Measurements from ENCODE around the gene ZMIZ1. TPM values are rescaled to one million over a fixed set of nuclear protein-coding genes. Genes with fewer than 3 reads are reported as not detected.

The ZMIZ1 gene
- total RNA-seq, 5 donors from 2014 or later (not counting 1 experiment from before 2014, with no cell fraction given): 16.8 to 27.1 (median 21.2) TPM

DNA sequence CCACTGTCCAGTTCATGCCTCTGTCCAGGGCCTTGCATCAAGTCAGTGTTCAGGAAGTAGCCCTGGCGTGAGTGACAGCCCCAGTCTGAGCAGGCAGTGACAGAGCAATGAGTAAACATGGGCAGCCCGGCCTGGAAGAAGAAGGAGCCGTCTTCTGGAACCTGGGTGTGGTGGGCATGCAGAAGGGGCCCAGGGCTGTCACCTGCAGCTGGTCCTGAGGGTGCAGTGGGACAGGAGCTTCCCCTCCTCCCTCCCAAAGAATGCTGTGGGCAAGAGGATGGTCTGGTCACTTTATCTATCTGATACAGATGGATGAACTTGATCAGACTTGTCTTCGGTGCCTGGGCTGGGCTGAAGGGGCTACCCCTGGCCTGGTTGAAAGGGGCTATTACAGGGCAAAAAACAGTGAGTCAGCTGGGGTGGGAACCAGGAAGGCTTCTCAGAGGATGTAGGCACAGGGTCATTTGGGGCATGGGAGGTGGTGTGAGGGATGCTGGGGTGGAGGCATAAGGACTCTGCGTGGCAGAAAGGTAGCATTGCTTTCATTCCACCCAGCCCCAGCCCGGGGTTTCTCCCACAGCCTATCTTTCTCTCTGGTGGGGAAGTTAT lies 235.8 kb downstream of the ZMIZ1 start:
- WGBS (ENCODE audit: insufficient coverage): 87% methylated on average over 4 of the region's 6 CpGs
- Mint-ChIP-seq H3K36me3 (peaks cover 59% of the 10 kb centered on the region), H3K27me3 (no peaks in the 10 kb centered on the region), H3K4me3 (no peak overlapping the region), H3K27ac (no peak overlapping the region), H3K9me3 (no peaks in the 10 kb centered on the region), H3K4me1 (peaks cover 0 to 3% (median 0%) of the 10 kb centered on the region in 3 donors)
- H3K4me1 ChIP-seq (ENCODE audit: control insufficient read depth in 1 of 2, extremely low read depth in 1 of 2, insufficient read depth in 2 of 2, low read length in 2 of 2): no peaks in the 10 kb centered on the region
- ChIA-PET CTCF (no interaction called here), POLR2A (no interaction called here)
- no peaks in the 10 kb centered on the region for H3K27me3 ChIP-seq (replicated peaks in 1 of 2; ENCODE audit: control insufficient read depth in 2 of 2, extremely low read depth in 1 of 2, insufficient read depth in 2 of 2, low read length in 1 of 2)
- H3K4me3 ChIP-seq (ENCODE audit: control insufficient read depth in 1 of 2, extremely low read depth in 1 of 2, low read length in 1 of 2): no peak overlapping the region
- ATAC-seq (replicated peaks in 1 of 4): no peak
- no peak for DNase-seq
- H3K9me3 ChIP-seq: no peaks in the 10 kb centered on the region
- H3K36me3 ChIP-seq (ENCODE audit: control insufficient read depth in 2 of 2, extremely low read depth in 1 of 2, insufficient read depth in 1 of 2, low read length in 1 of 2): peaks cover 27 to 81% of the 10 kb centered on the region in 2 donors
- H3K27ac ChIP-seq (ENCODE audit: low read length): no peak overlapping the region

DNA sequence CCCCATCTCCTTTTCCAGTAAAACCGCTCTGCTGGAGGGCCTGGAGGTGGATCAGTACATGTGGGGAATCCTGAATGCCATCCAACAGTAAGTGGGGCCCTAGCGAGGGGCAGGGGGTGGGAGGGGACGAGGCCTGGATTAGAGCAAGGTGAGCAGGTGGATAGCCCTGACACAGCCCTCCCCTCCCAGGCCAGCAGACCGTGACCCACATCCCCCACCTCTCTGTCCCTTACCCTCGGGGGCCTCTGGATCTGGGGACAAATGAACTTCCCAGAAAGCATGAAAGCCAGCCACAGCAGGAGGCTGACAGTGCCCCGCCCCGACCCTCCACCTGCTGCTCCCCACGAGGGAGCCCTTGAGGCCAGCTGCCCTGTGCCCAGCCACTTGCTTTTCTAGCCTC lies 236.7 kb downstream of the ZMIZ1 start:
- DNase-seq (no peak), ATAC-seq (replicated peaks in 1 of 4) (no peak)
- peaks cover 0 to 5% (median 0%) of the 10 kb centered on the region in 3 donors for H3K4me1 Mint-ChIP-seq
- H3K4me3 Mint-ChIP-seq: no peak overlapping the region
- H3K9me3 Mint-ChIP-seq: no peaks in the 10 kb centered on the region
- WGBS (ENCODE audit: insufficient coverage): no CpG with 5 or more reads among the region's 8 CpGs
- Histone ChIP-seq H3K36me3 (ENCODE audit: control insufficient read depth in 2 of 2, extremely low read depth in 1 of 2, insufficient read depth in 1 of 2, low read length in 1 of 2) (peaks cover 28 to 76% of the 10 kb centered on the region in 2 donors), H3K4me1 (ENCODE audit: control insufficient read depth in 1 of 2, extremely low read depth in 1 of 2, insufficient read depth in 2 of 2, low read length in 2 of 2) (no peaks in the 10 kb centered on the region), H3K27ac (ENCODE audit: low read length) (no peak overlapping the region), H3K9me3 (no peaks in the 10 kb centered on the region), H3K27me3 (replicated peaks in 1 of 2; ENCODE audit: control insufficient read depth in 2 of 2, extremely low read depth in 1 of 2, insufficient read depth in 2 of 2, low read length in 1 of 2) (no peaks in the 10 kb centered on the region), H3K4me3 (ENCODE audit: control insufficient read depth in 1 of 2, extremely low read depth in 1 of 2, low read length in 1 of 2) (no peak overlapping the region)
- H3K36me3 Mint-ChIP-seq: peaks cover 52% of the 10 kb centered on the region
- ChIA-PET CTCF (no interaction called here), POLR2A (no interaction called here)
- H3K27ac Mint-ChIP-seq: no peak overlapping the region
- no peaks in the 10 kb centered on the region for H3K27me3 Mint-ChIP-seq

DNA sequence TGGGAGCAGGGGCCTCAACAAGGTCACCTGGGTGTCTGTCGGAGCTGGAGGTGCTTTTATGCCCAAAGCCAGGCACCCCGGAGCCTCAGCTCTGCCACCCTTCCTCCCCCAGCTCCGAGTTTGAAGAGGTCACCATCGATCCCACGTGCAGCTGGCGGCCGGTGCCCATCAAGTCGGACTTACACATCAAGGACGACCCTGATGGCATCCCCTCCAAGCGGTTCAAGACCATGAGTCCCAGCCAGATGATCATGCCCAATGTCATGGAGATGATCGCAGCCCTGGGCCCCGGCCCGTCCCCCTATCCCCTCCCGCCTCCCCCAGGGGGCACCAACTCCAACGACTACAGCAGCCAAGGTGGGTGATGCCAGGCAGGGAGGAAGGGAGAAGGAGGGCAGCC lies 237.2 kb downstream of the ZMIZ1 start:
- Mint-ChIP-seq H3K27me3 (no peaks in the 10 kb centered on the region), H3K27ac (no peak overlapping the region), H3K36me3 (peaks cover 51% of the 10 kb centered on the region), H3K4me3 (no peak overlapping the region), H3K4me1 (peaks cover 0 to 5% (median 0%) of the 10 kb centered on the region in 3 donors), H3K9me3 (no peaks in the 10 kb centered on the region)
- ChIA-PET CTCF (no interaction called here), POLR2A (no interaction called here)
- no peak overlapping the region for H3K4me3 ChIP-seq (ENCODE audit: control insufficient read depth in 1 of 2, extremely low read depth in 1 of 2, low read length in 1 of 2)
- H3K27ac ChIP-seq (ENCODE audit: low read length): no peak overlapping the region
- DNase-seq (no peak), ATAC-seq (replicated peaks in 1 of 4) (no peak)
- H3K27me3 ChIP-seq (replicated peaks in 1 of 2; ENCODE audit: control insufficient read depth in 2 of 2, extremely low read depth in 1 of 2, insufficient read depth in 2 of 2, low read length in 1 of 2): no peaks in the 10 kb centered on the region
- H3K4me1 ChIP-seq (ENCODE audit: control insufficient read depth in 1 of 2, extremely low read depth in 1 of 2, insufficient read depth in 2 of 2, low read length in 2 of 2): no peaks in the 10 kb centered on the region
- H3K36me3 ChIP-seq (ENCODE audit: control insufficient read depth in 2 of 2, extremely low read depth in 1 of 2, insufficient read depth in 1 of 2, low read length in 1 of 2): peaks cover 28 to 71% of the 10 kb centered on the region in 2 donors
- 100% methylated on average over 5 of the region's 15 CpGs for WGBS (ENCODE audit: insufficient coverage)
- H3K9me3 ChIP-seq: no peaks in the 10 kb centered on the region

DNA sequence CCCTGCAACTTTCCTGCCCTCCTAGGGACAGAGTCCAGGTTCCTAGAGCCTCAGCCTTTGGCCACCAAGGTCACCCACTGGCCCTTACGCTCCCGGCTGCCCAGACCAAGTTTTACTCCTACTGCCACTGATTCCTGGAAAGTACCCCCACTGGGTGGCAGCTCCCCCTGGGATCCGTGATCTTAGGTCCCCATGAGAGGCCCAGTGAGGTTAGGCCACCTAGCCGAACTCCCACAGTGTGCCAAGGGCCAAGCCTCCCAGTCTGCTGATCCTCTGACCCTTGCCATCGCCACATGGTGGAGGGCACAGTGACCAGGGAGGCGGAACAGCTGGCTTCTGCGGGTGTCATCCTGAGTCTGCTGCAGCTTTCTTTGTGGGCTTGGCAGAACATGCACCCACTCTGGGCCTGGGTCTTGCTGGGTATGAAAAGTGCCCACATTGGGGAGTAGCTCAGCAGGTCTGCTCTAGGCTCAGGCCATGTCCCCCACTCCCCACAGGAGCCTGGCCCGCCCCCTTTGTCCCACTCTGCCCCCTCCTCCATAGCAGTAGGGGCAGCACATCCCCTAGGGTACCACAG lies 238.0 kb downstream of the ZMIZ1 start:
- no peaks in the 10 kb centered on the region for H3K9me3 Mint-ChIP-seq
- no peaks in the 10 kb centered on the region for H3K4me1 ChIP-seq (ENCODE audit: control insufficient read depth in 1 of 2, extremely low read depth in 1 of 2, insufficient read depth in 2 of 2, low read length in 2 of 2)
- H3K4me3 Mint-ChIP-seq: no peak overlapping the region
- no peaks in the 10 kb centered on the region for H3K27me3 ChIP-seq (replicated peaks in 1 of 2; ENCODE audit: control insufficient read depth in 2 of 2, extremely low read depth in 1 of 2, insufficient read depth in 2 of 2, low read length in 1 of 2)
- ATAC-seq (replicated peaks in 1 of 4) (no peak), DNase-seq (no peak)
- H3K4me1 Mint-ChIP-seq: peaks cover 0 to 5% (median 0%) of the 10 kb centered on the region in 3 donors
- ChIA-PET POLR2A (no interaction called here), CTCF (no interaction called here)
- no peak overlapping the region for H3K4me3 ChIP-seq (ENCODE audit: control insufficient read depth in 1 of 2, extremely low read depth in 1 of 2, low read length in 1 of 2)
- H3K9me3 ChIP-seq: no peaks in the 10 kb centered on the region
- 86% methylated on average over 8 of the region's 8 CpGs for whole genome bisulfite sequencing (ENCODE audit: insufficient coverage)
- no peak overlapping the region for H3K27ac ChIP-seq (ENCODE audit: low read length)
- peaks cover 43% of the 10 kb centered on the region for H3K36me3 Mint-ChIP-seq
- peaks cover 22 to 64% of the 10 kb centered on the region in 2 donors for H3K36me3 ChIP-seq (ENCODE audit: control insufficient read depth in 2 of 2, extremely low read depth in 1 of 2, insufficient read depth in 1 of 2, low read length in 1 of 2)
- H3K27me3 Mint-ChIP-seq: no peaks in the 10 kb centered on the region
- H3K27ac Mint-ChIP-seq: no peak overlapping the region

DNA sequence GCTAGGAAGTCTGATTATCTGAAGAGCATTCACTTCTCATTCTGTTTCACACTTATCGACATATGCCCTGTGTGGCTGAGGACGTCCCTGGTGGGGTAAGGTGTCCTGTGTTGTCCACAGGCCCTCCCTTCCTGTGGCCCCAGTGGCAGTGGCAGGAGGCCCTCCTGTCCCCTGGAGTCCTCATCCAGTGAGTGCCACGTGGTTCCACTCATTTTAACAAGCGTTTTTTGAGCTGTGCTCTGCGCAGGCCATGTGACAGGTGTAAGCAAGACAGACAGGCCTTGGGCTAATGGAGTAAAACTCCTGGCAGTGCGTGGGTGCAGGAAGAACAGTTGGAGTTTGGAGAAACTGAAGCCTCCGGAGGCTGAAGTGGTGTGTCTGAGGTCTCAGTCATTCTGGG lies 239.2 kb downstream of the ZMIZ1 start:
- Histone ChIP-seq H3K9me3 (no peaks in the 10 kb centered on the region), H3K36me3 (ENCODE audit: control insufficient read depth in 2 of 2, extremely low read depth in 1 of 2, insufficient read depth in 1 of 2, low read length in 1 of 2) (peaks cover 22 to 58% of the 10 kb centered on the region in 2 donors), H3K4me1 (ENCODE audit: control insufficient read depth in 1 of 2, extremely low read depth in 1 of 2, insufficient read depth in 2 of 2, low read length in 2 of 2) (no peaks in the 10 kb centered on the region), H3K27ac (ENCODE audit: low read length) (no peak overlapping the region), H3K27me3 (replicated peaks in 1 of 2; ENCODE audit: control insufficient read depth in 2 of 2, extremely low read depth in 1 of 2, insufficient read depth in 2 of 2, low read length in 1 of 2) (no peaks in the 10 kb centered on the region), H3K4me3 (ENCODE audit: control insufficient read depth in 1 of 2, extremely low read depth in 1 of 2, low read length in 1 of 2) (no peak overlapping the region)
- H3K4me3 Mint-ChIP-seq: no peak overlapping the region
- ChIA-PET CTCF (no interaction called here), POLR2A (no interaction called here)
- 91% methylated on average over 6 of the region's 7 CpGs for WGBS (ENCODE audit: insufficient coverage)
- no peaks in the 10 kb centered on the region for H3K9me3 Mint-ChIP-seq
- peaks cover 42% of the 10 kb centered on the region for H3K36me3 Mint-ChIP-seq
- DNase-seq (no peak), ATAC-seq (replicated peaks in 1 of 4) (no peak)
- H3K27ac Mint-ChIP-seq: no peak overlapping the region
- H3K27me3 Mint-ChIP-seq: no peaks in the 10 kb centered on the region
- H3K4me1 Mint-ChIP-seq: peaks cover 0 to 5% (median 0%) of the 10 kb centered on the region in 3 donors

DNA sequence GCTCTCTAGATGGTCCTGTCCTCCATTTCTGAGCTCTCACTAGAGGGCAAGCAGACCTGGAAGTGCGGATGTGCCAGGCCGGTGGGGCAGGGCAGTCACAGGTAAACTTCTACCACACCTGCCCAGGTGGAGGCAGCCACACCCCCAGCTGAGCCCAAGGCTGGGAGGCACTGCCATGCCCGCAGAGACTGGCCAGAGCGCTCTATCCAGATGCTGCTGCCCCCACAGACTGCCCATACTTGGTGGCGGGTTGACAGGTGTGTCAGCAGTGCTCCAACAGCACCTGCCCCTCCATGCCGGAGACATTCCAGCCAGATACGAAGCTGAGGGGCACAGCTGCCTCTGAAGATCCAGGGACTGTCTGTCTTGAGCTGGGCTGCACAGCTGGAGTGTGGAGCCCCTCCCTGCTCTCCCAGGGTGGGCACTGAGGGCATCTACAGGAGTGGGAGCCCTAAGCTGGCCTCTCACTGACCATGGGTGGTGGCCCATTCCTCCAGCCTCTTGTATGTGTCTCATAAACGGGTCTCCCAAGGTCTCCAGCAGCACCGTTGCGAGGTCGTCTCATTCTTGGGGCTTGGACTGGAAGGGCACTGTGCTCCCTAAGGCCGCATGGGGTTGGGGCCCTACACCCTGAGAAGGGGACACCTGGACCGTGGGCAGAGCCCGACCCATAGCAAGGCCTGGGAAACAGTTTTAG lies 240.4 kb downstream of the ZMIZ1 start:
- ATAC-seq (replicated peaks in 1 of 4): no peak
- Mint-ChIP-seq H3K4me1 (peaks cover 0 to 5% (median 0%) of the 10 kb centered on the region in 3 donors), H3K27me3 (no peaks in the 10 kb centered on the region), H3K9me3 (no peaks in the 10 kb centered on the region), H3K27ac (no peak overlapping the region), H3K36me3 (peaks cover 46% of the 10 kb centered on the region), H3K4me3 (no peak overlapping the region)
- no peaks in the 10 kb centered on the region for H3K4me1 ChIP-seq (ENCODE audit: control insufficient read depth in 1 of 2, extremely low read depth in 1 of 2, insufficient read depth in 2 of 2, low read length in 2 of 2)
- DNase-seq: no peak
- no peaks in the 10 kb centered on the region for H3K9me3 ChIP-seq
- CTCF ChIA-PET: no interaction called here
- 92% methylated on average over 14 of the region's 14 CpGs for WGBS (ENCODE audit: insufficient coverage)
- H3K4me3 ChIP-seq (ENCODE audit: control insufficient read depth in 1 of 2, extremely low read depth in 1 of 2, low read length in 1 of 2): no peak overlapping the region
- H3K36me3 ChIP-seq (ENCODE audit: control insufficient read depth in 2 of 2, extremely low read depth in 1 of 2, insufficient read depth in 1 of 2, low read length in 1 of 2): peaks cover 17 to 52% of the 10 kb centered on the region in 2 donors
- H3K27ac ChIP-seq (ENCODE audit: low read length): no peak overlapping the region
- POLR2A ChIA-PET: no interaction called here
- H3K27me3 ChIP-seq (replicated peaks in 1 of 2; ENCODE audit: control insufficient read depth in 2 of 2, extremely low read depth in 1 of 2, insufficient read depth in 2 of 2, low read length in 1 of 2): no peaks in the 10 kb centered on the region

All from T-cell (primary cell).